HG02678 (cell line): ENCODE results near the gene CDHR4.
"Not testable (repeated sequence)": the region's sequence is repeated elsewhere in the genome, so short reads cannot be mapped to it uniquely, and the experiment has no call there.

ENCODE experiments used
- ATAC-seq: cut with Tn5 transposase; IDR thresholded peaks from one replicate; pipeline ENCODE4 v1.9.1; 2021; ENCODE audit warnings: mild to moderate bottlenecking, moderate library complexity; ENCODE audit not compliant: unreplicated experiment

CDHR4 gene

DNA sequence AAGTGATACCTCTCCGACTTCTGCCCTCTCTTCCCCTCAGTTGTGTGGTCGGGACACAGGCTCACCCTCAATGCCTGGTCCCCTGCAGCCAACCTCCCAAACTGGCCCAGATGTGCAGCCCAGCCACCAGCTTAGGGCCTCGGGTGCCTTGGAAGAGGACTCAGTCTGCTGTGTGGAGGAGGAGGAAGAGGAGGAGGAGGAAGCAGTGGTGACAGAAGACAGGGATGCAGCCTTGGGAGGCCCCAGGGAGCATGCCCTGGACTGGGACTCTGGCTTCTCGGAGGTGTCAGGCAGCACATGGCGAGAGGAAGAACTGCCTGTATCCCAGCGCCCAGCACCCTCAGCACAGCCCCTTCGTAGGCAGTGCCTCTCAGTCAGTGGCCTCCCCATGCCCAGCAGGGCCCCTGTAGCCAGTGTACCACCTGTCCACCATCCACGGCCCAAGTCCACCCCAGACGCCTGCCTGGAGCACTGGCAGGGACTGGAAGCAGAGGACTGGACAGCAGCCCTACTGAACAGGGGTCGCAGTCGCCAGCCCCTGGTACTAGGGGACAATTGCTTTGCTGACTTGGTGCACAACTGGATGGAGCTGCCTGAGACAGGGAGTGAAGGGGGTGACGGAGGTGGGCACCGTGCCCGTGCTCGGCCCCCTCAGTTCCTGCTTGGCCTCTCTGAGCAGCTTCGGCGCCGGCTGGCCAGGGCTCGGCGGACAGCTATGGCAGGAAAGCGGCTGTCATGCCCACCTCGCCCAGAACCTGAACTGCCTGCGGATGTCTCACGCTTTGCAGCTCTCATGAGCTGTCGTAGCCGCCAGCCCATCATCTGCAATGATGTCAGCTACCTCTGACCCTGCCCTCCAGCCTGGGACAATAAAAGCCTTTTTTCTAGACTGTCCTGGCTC lies 4.7 kb upstream of the CDHR4 start:
- no peak for ATAC-seq

DNA sequence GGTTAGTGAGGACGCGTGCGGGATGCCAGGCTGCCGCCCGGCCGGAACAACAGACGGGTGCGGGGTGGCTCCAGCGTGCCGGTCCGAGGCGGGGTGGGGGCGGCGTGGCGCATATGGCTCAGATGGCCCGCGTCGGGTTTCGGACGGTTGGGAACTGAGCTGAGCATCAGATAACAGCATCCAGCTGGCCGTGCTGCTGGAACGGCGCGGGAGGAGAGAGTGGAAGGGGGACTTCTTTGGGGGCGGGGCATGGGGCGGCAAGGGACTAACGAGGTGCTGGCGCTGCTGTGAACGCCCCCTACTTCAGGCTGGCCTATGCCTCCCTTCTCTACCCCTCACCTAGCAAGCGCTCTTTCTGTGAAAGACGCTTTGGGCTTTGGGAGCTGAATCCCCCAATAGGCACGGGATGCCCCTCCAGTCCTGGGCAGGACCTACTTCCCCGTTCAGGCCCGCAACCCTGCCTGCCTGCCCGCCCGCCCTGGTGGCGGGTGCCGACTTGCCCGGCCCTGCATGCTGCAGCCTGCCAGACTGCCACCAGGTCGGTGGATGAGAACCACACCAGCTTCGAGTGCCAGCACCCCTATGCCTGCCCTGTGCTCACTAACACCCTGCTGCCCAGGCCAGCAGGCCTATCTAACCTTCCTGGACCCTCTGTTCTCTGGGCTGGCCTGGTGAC lies 3.9 kb upstream of the CDHR4 start:
- ATAC-seq, result peak; percentile 2

DNA sequence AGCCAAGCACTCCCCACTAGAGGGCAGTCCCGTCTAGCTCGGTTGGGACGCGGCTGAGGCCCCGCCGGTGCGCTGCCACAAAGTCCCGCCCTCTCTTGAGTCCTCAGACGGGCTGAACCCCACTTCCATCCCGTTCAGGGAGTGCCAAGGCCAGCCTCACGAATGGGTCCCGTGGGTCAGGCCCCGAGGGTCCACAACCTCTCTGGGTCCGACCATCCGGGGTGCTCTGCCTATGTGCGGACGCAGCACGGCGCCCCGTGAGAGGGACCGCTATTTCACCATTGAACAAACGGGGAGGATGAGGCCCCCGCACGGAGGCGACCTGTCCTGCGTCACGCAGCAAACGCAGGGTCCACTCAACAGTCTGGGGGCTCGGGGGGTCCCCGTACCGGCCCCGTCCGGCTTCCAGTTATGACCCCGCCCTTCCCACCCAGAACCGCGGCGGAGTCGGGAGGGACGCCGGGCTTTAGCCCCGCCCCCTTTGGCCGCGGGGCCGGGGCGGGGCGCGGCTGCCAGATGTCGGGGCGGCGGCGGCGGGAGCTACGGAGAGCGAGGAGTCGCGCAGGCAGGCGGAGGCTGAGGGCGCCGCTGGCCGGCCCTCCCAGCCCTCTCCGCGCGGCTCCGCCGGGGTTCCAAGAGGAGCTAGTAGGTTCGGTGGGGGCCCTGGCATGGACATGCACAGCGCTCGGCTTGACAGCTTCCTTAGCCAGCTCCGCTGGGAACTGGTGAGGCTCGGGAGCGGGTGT lies 3.2 kb upstream of the CDHR4 start, which contains the start of gene INKA1:
TSS of gene INKA1 (plus strand) at position 543 of the 746 bp plus-strand sequence. CDS start at position 675, 132 bp downstream.
- ATAC-seq, result peak; percentile 67

DNA sequence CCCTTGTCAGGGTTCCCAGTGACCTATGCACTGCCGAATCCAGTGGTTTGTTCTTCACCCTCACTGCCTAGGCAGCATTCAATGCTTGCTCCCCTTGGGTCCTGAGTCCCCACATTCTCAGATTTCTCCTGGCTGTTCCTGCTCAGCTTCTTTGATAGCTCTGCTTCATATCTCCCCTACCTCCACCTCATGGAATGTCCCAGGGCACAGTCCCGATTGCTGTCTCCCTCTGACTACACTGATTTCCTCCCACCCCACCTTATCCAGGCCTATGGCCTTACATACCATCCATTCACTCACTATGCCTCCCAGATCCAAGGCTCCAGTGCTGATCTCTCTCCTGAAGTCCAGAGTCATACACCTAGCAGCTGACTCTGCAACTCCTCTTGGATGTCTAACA lies 1.5 kb upstream of the CDHR4 start:
- no peak for ATAC-seq

DNA sequence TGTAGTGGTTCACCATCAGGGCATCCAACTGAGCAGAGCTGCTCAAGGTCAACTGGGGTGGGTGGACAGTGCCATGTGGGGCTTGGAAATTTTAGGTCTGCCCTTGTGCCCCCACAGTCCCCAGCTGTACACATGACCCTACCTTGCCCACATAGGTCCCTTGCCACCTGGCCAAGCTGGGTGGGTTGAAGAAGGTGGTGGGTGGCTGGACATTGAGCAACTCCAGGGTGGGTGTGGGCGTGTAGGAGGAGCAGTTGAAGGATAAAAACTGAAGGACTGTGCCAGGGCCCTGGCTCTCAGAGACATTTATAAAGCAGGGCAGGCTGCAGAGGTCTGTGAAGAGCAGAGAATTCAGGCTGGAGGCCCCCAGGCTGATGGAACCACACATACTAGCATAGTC lies 568 bp downstream of the CDHR4 start:
- ATAC-seq, result no peak

DNA sequence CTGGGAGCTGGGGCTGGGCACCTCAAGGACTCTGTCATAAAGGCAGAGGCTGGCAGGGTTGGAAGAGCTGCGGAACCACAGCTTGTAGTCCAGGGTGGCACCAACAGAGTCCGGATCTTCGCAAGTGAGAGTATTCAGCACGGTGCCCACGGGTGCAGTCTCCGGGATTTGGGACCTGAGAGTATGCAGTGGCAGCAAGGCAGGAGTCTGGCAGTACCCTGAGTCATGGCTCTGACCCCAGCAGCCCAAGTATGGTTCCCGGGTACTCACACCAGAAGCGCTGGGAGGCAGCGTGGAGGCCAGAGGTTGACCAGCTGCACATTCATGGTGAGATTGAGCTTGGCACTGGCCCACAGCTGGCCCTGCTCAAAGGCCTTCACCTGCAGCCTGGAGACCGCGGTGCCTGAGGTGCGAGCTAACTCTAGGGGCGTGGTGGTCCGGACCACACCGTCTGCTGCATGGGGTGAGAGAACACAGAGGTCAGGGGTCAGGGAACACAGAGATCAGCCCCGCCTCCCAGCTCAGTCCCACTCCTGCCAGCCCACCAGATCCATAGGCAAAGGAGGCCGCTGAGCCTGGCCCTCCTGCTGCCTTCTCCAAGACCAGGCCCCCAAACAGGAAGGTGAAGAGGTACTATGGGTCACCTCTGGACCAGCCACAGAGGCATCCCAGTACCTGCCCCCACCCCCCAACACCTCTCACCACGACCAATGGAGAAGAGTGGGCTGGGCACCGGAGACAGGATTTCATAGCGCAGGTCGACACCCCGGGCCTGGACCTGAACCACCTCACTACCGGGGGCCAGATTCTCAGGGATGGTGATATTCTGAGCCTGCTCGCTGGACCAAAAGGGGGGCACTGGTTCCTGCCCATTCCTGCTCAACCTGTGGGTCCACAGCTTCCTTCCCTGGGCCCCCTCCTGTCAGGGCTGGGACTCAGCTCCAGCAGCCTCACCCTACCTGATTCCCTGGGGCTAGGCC lies 4.5 kb downstream of the CDHR4 start:
- no peak for ATAC-seq

DNA sequence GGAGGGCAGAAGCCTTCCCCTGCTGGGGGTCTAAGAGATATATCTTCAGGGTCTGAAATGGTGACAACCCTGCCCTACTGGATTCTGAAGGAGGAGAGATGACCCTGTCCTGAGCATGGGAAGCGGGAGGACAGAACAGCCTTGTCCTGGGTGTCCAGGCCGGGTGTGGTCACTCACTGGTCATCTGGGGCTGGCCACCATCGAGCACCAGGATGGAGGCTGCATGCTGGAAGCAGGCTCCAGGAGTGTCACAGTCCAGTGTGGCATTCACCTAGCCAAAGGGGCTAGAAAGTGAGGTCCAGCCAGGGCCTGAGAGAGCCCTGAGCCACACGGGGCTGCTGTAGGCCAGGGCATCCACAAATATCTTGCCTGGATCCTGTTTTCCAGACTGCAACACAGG lies 5.2 kb downstream of the CDHR4 start:
- ATAC-seq, result no peak

DNA sequence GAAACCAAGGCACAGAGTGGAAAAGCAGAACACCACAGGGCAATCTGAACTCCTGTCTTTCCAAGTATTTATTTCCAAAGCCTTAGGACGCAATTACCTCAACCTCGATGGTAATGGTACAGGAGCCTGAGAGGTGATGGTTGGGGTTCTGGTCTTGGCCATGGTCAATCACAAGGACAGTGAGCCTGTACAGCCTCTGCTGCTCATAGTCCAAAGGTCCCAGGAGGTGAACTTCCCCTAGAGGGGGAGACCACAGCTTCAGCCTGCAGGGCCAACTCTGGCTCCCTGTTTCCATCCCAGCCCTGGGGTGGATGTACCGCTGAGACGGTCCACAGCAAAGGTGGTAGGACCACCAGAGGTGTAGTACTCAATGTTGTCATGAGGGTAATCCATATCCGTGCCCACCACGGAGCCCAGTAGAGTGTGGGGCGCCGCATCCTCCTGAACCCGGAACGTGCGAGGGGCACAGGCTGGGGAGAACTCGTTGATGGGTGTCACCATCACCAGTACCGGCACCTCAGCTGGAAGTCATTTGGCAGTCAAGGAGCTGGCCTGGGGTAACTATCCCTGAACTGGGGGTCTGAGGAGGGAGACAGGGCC lies 6.1 kb downstream of the CDHR4 start:
- ATAC-seq, result no peak

DNA sequence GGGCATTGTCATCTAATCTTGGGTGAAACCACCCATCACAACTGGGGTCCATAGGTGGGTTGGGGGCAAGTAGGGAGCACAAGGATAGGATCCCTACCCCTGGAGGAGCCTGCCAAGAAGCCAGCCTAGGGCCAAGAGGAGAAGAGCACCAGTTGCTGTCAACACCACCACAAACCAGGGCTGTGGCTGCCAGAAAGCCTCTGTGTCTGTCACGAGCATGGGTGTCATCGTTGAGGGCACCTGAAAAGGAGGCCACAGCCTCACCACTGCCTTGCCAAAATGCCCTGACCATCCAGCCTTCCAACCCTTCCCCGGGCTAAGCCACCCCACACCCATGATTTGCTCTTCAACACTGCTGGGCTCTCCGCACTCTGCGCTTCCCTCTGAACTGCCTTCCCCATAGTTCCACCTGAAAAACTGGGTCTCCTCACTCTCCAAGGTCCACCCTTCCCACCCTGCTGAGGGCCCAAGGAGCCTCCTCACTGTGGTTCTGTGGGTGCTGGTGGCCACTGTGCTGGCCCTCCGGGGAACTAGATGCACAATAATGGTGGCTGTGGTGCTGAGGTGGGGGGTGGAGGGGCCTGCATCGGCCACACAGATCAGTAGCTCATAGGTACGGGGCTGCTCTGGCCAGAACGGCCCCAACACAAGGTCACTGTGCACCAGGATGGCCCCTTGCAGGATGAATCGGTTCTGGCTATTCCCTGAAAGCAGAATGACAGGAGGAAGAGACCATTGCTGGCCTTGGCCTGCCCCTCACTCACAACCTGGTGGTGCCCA lies 7.1 kb downstream of the CDHR4 start:
- ATAC-seq, result no peak

DNA sequence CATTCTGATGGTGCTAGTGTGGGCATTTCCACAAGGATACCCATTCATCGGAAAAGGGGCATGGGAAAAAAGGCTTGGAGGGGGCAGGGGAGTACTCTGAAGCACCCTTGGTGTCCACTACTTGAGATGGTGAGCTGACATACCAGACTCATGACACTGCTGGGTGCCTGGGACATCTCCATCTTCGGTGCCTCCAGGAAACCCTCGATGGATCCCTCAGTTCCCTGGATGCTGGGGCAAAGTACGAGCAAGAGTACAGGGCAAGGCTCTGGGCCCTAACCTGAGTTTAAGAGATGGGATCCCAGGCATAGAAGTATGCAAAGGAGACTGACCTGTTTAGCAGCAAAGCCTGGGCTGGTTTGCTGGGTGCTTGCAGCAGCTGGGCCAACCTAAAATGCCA lies 8.1 kb downstream of the CDHR4 start:
- ATAC-seq, result no peak

DNA sequence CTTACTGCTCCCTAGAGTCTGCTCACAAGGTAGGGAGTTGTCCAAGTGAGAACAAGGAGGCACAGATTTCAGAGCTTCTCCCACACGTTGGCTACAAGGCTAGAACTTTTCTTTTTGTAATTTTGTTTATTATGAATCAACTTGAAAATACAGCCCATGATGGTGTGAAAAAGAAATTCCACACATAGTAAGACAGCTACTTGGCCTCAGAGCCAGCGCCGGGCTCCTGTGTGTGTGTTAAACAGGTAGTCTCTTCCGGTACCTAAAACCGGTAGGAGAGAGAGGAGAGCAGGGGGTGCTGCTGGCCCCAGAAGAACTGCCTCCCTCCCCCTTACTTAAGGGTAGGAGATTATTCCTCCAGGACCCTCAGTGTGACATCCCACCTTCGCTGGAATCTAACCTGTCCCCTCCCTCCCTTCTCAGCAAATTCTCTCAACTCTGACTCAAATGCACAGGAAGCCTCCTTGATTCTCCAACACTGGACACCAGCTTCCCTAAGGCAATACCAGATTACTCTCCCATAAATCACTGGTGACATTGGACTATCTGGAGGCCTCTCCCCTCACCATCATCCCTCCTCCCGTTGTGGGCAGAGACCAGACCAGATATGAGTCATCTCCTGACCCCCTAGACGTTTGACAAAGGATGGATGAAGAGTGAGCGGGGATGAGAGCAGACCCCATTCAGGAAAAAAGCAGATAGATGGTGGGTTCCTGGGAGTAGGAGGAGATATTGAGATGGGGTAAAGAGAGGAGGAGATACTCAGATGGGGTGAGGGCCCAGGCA lies 8.9 kb downstream of the CDHR4 start:
- ATAC-seq, result no peak

DNA sequence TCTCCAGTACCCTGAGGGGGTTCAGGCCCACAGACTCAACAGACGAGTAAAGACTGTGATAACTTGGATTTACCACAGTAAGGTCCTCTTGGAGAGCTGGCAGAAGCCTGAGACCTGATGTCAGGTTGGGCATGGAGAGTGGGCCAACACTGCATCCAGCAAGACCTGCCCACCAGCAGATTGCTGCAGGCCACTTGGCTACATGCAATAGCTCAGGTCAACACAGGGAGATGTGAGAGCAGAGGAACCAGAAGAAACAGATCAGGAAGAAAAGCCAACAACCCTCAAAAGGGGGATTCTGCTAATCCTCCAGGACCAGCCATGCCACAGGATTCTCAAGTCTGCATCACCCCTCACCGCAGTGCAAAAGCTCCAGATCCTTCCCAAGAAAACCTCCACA lies 11.6 kb downstream of the CDHR4 start:
- ATAC-seq, result no peak

DNA sequence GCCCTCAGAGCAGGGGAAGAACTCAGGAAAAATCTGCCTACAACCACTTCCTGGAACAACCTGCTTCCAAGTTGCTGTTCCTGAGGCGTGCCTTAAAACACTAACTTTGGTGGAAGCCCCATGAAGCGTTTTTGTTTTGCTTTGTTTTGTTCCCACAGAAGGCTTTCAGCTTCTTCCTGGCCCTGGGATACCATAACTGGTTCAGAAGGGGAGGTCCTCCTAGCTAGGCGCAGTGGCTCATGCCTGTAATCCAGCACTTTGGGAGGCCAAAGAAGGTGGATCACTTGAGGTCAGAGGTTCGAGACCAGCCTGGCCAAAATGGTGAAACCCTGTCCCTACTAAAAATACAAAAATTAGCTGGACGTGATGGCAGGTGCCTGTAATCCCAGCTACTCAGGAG lies 12.1 kb downstream of the CDHR4 start:
- ATAC-seq, result no peak

DNA sequence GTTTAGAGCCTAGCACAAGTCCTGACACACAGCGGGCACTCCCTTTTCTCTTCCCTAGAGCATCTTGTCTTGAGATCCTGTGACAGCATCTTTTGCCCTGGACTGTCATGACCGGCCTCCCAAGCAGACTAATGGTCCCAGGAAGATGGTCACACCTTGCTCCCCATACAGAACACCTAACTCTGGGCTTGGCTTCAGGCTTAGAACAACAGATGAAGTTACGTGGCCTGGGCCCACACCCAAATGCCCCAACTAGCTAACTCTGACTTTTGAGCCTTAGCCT lies 12.6 kb downstream of the CDHR4 start:
- no peak for ATAC-seq

DNA sequence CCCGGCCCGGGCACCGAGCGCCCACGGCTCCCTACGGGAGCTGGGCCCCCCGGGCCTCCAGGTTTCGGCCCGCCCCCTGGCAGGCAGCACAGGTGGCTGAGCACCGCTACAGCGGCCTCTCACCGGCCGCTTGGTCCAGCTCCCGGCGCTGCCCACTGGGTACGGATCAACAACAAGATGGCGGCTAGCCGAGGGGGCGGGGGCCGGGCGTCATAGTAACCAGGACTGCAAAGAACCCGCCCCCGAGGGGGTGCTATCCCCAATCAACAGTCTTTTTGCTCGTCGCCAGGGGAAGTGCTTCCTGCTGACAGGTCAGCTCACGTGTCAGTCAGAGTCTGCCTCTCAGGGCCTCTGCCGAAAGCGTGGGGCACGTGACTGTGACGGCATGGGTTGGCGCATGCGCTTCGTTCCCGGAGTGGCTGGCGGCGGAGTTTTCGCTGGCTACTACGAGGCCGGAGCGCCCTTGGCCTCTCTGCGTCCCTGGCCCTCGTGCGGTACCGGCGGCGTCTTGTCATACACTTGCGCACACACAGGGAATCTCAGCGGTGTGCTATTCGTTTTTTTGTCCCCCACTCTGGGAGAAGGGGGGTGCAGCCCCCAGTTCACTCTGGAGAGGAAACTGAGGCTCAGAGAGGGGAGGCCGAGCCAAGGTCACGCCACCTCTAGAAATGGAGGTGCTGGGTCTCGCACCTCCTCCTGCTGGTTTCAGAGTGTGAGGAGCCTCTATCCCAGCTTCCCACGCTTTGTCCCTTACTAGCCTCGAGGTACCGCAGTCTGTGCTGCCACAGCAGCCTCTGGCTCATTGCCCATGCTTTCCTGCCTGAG lies 13.1 kb downstream of the CDHR4 start, which contains the start of gene IP6K1:
TSS of gene IP6K1 (minus strand) at position 186 of the 825 bp plus-strand sequence. CDS start 38,502 bp downstream, outside the sequence.
- peak; percentile 98 for ATAC-seq

DNA sequence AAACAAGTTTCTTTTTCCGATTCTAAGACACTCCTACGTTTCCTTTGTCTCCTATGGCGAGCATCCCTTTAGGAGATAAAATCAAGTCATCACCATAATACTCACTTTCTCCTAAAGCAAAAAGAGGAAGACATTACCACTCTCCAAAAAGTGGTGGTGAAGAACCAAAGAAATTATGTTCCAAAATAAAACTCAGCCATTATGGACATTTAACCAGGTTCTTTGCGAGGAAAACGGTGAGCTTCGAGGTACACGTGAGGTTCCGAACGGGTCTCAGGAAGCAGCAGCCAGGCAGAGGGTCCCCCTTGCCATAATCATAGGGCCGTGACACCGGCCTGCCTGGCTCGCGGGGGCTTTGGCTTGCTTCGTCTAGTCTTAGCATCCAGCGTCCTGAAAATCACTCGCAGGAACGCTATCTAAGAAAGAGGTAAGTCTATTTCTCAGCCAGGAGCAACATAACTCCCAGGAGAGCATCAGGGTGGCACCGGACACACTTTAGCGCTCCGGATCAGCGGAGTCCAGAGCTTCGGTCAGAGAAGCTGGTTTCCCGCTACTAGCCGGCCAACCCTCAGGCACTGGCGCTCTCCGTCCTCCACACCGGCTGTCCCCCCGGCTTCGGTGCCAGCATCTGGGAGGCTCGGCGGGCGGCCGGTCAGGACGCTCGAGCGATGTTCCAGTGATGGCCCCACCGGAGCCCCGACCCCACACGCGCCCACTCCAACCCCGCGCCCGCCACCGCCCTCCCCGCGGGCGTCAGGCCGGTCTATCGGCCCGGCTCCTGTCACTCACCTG lies 13.9 kb downstream of the CDHR4 start:
- peak; percentile 42 for ATAC-seq

DNA sequence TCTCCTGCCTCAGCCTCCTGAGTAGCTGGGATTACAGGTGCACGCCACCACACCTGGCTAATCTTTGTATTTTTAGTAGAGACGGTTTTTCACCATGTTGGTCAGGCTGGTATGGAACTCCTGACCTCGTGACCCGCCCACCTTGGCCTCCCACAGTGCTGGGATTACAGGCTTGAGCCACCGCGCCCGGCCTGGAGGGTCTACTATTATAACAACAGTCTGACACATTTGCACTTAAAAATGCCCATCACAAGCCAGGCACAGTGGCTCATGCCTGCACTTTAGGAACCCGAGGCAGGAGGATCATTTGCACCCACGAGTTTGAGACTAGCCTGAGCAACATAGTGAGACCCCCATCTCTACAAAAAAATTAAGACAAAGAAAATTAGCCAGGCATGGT lies 17.4 kb downstream of the CDHR4 start:
- ATAC-seq, result not testable (repeated sequence)
